Stimulated activated memory B cell treated with anti-CD40 and anti-IgM and Interleukin-4, amounts not matched to agents 10 μg/mL and 1 μg/mL and 100 μg/mL, for 72 hours (primary cell): ENCODE data around the gene CRACDL.
"Not testable (repeated sequence)": the region's sequence is repeated elsewhere in the genome, so short reads cannot be mapped to it uniquely, and the experiment has no call there.

Experiments used
- ATAC-seq: fragments of 150-1000 bp; cut with Tn5 transposase; 2 replicates; pipeline ENCODE4 v1.10.0; 2021
- H3K27ac Mint-ChIP-seq: one replicate; pipeline ENCODE4 v1.8.0; 2022; ENCODE audit warnings: mild to moderate bottlenecking, mixed read lengths
- H3K27me3 Mint-ChIP-seq: one replicate; pipeline ENCODE4 v1.8.0; 2022; ENCODE audit warnings: mixed read lengths
- H3K36me3 Mint-ChIP-seq: one replicate; pipeline ENCODE4 v1.8.0; 2022; ENCODE audit warnings: mixed read lengths
- H3K4me1 Mint-ChIP-seq: one replicate; pipeline ENCODE4 v1.8.0; 2022; ENCODE audit warnings: mixed read lengths
- H3K4me3 Mint-ChIP-seq: one replicate; pipeline ENCODE4 v1.8.0; 2022; ENCODE audit warnings: mild to moderate bottlenecking, moderate library complexity, mixed read lengths
- H3K9me3 Mint-ChIP-seq: one replicate; pipeline ENCODE4 v1.8.0; 2022; ENCODE audit warnings: mixed read lengths

The CRACDL gene

DNA sequence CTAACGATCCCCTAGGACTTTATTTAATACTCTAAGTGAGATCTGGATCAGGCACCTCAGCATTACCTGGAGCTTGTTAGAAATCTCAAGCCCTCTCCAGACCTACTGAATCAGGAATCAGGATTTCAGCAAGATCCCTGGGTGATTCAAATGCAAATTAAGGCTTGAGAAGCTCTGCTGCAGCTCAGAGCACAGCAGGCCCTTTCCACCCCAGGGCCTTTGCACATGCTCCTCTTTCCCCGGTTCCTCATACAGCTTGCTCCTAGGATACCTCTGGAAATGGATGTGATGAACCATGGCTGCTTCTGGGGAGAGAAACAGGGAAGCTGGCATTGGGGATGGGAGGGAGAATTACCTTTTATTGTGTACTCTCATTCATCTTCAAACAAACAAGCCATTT, 164.8 kb downstream of the CRACDL start:
- H3K27ac Mint-ChIP-seq = peak overlapping the region; percentile 86
- no peak for ATAC-seq
- H3K36me3 Mint-ChIP-seq = no peaks in the 10 kb centered on the region
- H3K4me1 Mint-ChIP-seq = peaks cover 38% of the 10 kb centered on the region
- H3K27me3 Mint-ChIP-seq = no peaks in the 10 kb centered on the region
- no peak overlapping the region for H3K4me3 Mint-ChIP-seq
- no peaks in the 10 kb centered on the region for H3K9me3 Mint-ChIP-seq

DNA sequence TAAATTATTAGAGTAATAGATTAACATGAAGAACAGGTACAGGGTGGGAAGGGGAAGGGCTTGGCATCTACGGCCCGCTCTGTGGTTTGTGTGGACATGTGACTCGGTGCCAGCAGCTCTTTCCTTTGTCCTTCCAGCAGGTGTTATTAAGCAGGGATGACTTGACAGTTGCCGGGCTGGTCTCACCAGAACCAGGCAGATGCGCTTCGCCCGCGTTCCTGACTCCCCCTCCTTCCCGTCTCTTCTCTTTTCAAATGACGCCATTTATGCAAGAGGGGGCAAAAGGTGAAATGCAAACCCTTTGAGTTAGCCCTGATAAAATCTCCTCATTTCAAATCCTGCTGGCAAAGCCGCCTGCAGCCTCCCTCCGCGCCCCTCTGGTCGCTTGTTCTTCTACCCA, 166.2 kb downstream of the CRACDL start:
- Mint-ChIP-seq H3K27ac (no peak overlapping the region), H3K27me3 (no peaks in the 10 kb centered on the region), H3K4me1 (peaks cover 46% of the 10 kb centered on the region), H3K36me3 (no peaks in the 10 kb centered on the region), H3K9me3 (no peaks in the 10 kb centered on the region), H3K4me3 (no peak overlapping the region)
- no peak for ATAC-seq

DNA sequence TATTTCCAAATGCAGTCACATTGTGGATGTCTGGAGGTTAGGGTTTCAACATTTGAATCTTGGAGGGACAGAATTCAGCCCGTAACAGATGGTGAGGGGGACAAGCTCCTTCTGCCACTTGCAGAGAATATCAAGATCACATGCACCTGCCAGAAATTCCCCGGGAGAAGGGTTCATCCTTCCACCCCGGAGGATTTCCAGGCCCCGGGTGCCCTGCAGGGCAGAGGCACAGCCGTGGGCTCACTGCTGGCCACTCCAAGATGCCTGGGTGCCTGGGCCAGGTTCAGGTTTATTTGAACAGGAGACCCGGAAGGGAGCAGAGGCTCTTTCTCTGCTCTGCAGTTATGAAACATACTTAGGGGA, 166.9 kb downstream of the CRACDL start:
- no peaks in the 10 kb centered on the region for H3K27me3 Mint-ChIP-seq
- H3K4me1 Mint-ChIP-seq = peaks cover 53% of the 10 kb centered on the region
- no peak overlapping the region for H3K27ac Mint-ChIP-seq
- no peaks in the 10 kb centered on the region for H3K9me3 Mint-ChIP-seq
- no peak for ATAC-seq
- no peak overlapping the region for H3K4me3 Mint-ChIP-seq
- no peaks in the 10 kb centered on the region for H3K36me3 Mint-ChIP-seq

DNA sequence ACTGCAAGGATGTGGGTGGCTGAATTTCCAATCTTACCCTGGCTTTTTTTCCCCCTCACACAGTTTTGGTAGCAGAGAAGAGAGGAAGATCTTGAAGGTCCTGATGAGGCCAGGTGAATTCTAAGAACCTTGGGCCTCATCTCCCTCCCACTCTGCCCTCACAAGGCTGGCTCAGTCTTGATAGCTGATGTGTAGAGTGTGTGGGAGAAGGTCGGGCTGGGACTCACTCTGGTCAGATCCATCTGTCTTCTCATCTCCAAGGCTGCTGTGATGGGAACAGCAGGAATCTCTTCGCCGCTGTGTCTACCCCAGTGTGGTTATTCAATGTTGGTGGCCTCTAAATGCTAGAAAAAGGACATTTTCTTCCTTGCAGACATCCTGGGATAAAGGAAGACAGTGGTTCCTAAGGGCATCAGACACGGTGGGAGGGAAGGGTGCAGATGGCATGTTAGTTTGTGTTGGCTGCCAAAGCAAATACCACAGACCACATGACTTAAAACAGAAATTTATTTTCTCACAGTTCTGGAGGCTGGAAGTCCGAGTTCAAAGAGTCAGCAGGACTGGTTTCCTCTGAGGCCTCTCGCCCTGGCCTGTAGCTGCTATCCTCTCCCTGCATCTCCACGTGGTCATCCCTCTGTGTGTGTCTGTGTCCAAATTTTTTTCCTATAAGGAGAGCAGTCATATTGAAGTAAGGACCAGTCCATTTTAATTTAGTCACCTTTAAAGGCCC, 167.5 kb downstream of the CRACDL start:
- ATAC-seq = no peak
- H3K4me3 Mint-ChIP-seq = no peak overlapping the region
- no peaks in the 10 kb centered on the region for H3K36me3 Mint-ChIP-seq
- H3K27me3 Mint-ChIP-seq = no peaks in the 10 kb centered on the region
- no peak overlapping the region for H3K27ac Mint-ChIP-seq
- no peaks in the 10 kb centered on the region for H3K9me3 Mint-ChIP-seq
- peaks cover 59% of the 10 kb centered on the region for H3K4me1 Mint-ChIP-seq

DNA sequence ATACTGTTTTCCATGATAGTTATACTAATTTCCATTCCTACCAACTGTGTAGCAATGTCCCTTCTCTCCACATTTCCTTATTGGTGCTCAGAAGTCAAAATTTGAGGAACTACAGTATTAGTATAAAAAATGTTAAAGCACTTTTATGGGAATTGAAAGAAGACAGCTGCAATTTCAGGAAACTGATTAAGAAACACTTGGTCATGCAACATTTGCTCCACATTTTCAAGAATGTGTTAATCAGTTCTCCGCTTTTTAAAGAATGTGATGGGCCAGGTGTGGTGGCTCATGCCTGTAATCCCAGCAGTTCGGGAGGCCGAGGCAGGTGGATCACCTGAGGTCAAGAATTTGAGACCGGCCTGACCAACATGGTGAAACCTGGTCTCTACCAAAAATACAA, 171.5 kb downstream of the CRACDL start:
- no peak overlapping the region for H3K27ac Mint-ChIP-seq
- no peak for ATAC-seq
- H3K4me3 Mint-ChIP-seq = no peak overlapping the region
- no peaks in the 10 kb centered on the region for H3K27me3 Mint-ChIP-seq
- H3K4me1 Mint-ChIP-seq = peaks cover 62% of the 10 kb centered on the region
- H3K36me3 Mint-ChIP-seq = no peaks in the 10 kb centered on the region
- H3K9me3 Mint-ChIP-seq = no peaks in the 10 kb centered on the region

DNA sequence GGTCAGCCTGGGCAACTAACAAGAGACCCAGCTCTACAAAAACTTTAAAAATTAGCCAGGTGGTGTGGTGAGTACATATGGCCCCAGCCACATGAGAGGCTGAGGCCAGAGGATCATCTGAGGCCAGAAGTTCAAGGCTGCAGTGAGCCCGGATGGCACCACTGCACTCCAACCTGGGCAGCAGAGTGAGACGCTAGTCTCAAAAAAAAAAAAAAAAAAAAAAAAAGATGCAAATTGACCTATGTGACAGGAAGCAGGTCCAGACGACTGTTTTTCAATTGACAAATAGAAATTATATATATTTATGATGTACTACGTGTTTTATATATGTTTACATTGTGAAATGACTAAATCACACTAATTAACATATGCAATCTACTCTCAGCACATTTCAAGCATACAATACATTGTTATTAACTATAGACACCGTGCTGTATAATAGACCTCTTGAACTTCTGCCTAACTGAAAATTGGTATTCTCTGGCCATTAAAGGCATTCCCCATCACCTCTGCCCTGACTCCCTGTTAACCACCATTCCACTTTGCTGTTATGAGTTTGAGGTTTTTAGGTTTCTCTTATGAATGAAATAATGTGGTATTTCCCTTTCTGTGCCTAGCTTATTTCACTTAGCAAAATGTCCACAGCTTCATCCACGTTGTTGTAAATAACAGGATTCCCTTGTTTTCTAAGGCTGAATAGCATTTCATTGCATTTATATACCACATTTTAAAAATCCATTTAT, 172.6 kb downstream of the CRACDL start:
- no peak overlapping the region for H3K27ac Mint-ChIP-seq
- no peaks in the 10 kb centered on the region for H3K36me3 Mint-ChIP-seq
- no peak overlapping the region for H3K4me3 Mint-ChIP-seq
- no peaks in the 10 kb centered on the region for H3K27me3 Mint-ChIP-seq
- no peaks in the 10 kb centered on the region for H3K9me3 Mint-ChIP-seq
- no peak for ATAC-seq
- H3K4me1 Mint-ChIP-seq = peaks cover 72% of the 10 kb centered on the region

DNA sequence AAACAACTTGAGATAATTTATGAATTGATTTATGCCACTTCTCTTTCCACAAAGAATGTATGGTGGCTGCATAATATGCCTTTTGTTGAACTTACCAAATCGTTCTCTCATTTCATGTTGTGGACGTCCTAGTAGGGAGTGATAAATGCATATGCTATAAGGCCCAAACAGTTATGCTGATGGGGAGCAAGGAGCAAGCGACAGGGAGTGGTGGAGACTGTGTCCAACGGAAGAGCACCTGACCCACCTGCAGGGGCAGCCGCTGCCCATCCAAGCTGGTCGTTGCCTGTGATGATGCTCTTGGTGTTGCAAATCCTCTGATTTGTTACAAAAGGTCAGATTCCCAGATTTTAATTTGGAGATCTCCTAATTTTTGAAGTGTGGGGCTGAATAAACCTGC, 174.1 kb downstream of the CRACDL start:
- ATAC-seq = no peak
- no peak overlapping the region for H3K27ac Mint-ChIP-seq
- no peaks in the 10 kb centered on the region for H3K9me3 Mint-ChIP-seq
- H3K4me3 Mint-ChIP-seq = no peak overlapping the region
- no peaks in the 10 kb centered on the region for H3K36me3 Mint-ChIP-seq
- H3K27me3 Mint-ChIP-seq = no peaks in the 10 kb centered on the region
- H3K4me1 Mint-ChIP-seq = peaks cover 86% of the 10 kb centered on the region

DNA sequence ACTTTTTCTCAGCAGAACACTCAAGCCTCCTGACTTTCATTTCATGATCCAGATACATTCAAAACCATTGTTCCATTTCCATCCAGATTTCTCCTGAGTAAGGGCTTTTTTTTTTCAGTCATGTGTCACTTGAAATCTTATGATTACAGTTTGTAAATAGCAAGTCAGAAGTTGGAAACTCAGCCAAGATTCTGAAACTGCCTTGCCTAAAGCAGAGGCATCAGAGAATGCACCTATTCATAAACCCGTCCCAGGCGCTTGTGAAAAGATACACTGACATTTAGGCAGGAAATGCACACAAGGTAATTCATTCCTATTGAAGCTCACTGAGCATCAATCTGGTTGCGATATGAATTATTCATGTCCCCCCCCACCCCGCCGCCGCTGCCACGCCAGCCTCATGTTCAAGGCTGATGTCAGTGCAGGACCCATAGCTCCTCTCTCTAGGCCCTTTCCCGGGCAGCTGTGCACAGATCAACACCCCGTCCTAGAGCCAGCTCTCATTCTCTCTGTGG, 174.7 kb downstream of the CRACDL start:
- Mint-ChIP-seq H3K4me1 (peaks cover 83% of the 10 kb centered on the region), H3K27me3 (no peaks in the 10 kb centered on the region), H3K36me3 (no peaks in the 10 kb centered on the region), H3K27ac (no peak overlapping the region), H3K4me3 (no peak overlapping the region), H3K9me3 (no peaks in the 10 kb centered on the region)
- no peak for ATAC-seq

DNA sequence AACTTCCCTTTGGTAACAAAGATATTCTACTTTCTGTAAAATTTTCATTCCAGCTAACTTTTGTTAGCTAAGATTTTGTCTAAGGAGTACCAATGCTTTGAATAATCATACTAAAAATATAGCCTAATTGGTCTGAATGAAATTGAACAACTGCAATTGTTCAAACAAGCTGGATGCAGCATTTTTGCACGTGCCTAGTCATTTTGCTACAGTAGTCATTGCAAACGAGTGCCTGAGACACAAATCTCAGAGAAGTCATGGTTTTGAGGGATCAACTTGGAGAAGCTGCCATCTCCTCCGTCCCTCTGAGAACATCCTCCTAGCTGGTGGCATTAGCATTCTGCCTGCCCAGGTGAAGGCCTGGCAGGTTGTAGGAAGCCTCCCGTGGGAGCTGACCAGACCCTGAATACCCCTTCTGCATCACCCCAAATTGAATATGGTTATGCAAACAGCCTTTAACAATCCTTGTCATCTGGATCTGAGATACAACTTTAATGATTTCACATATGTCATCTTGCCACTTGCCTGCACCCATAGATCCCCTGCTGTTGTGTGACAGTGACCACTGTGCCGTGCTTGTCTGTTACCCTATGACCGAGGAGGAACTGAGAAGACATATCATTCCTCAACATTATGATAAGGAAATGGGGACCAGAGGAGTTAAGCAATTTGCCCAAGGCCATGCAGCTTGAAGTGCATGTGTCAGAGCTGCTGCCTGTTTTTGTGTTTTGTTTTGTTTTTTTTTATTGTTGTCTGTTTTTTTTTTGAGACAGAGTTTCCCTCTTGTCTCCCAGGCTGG, 176.0 kb downstream of the CRACDL start:
- ATAC-seq = peak; percentile 64
- Mint-ChIP-seq H3K4me1 (peaks cover 76% of the 10 kb centered on the region), H3K27me3 (no peaks in the 10 kb centered on the region), H3K27ac (peak overlapping the region; percentile 32), H3K9me3 (no peaks in the 10 kb centered on the region), H3K36me3 (no peaks in the 10 kb centered on the region), H3K4me3 (no peak overlapping the region)

DNA sequence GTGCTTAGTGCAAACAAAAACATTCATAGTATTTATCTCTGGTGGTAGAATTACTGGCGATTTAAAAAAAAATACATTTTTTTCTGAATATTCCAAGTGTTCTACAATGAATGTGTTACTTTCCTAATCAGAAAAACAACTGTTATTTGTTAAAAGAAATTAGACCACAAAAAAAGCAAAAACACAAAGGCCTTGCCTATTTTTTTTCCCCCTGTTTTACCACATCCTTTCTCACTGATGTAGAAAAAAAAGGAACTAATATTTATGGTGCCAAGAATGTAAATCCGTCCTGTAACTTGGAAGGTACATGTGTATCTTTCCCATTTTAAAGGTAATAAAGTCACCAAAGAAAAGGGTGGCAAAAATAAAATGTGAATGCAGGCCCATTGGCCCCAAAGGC, 176.7 kb downstream of the CRACDL start:
- H3K27me3 Mint-ChIP-seq = no peaks in the 10 kb centered on the region
- ATAC-seq = peak; percentile 42
- H3K4me1 Mint-ChIP-seq = peaks cover 70% of the 10 kb centered on the region
- no peak overlapping the region for H3K4me3 Mint-ChIP-seq
- H3K9me3 Mint-ChIP-seq = no peaks in the 10 kb centered on the region
- peak overlapping the region; percentile 32 for H3K27ac Mint-ChIP-seq
- no peaks in the 10 kb centered on the region for H3K36me3 Mint-ChIP-seq

DNA sequence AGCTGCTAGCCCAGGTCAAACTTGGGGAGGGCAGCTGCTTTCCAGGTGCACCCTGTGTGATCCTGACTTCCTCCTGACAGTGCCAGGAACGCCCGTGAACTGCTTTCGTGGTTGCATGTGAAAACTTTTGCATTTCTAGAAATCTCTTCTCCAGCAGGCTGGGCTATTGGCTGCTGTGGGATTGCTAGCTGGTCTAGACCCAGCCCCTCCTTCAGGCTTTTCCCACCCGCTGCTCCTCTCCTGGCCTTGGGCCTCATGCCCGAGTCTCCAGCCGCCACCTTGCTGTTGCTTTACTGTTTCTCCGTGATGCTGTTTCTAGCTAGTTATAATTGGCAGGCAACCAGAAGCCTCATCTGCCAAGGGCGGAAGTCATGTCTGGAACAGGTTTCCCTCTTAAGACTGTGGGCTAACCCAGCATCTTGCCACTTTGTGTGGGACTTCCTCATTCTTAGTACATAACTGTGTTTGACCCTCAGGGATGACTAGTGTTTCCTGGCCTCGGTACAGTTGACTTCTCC, 178.1 kb downstream of the CRACDL start:
- no peaks in the 10 kb centered on the region for H3K36me3 Mint-ChIP-seq
- peak overlapping the region; percentile 80 for H3K27ac Mint-ChIP-seq
- no peaks in the 10 kb centered on the region for H3K27me3 Mint-ChIP-seq
- H3K9me3 Mint-ChIP-seq = no peaks in the 10 kb centered on the region
- H3K4me3 Mint-ChIP-seq = peak overlapping the region; percentile 70
- peaks cover 56% of the 10 kb centered on the region for H3K4me1 Mint-ChIP-seq
- ATAC-seq = peak; percentile 95

DNA sequence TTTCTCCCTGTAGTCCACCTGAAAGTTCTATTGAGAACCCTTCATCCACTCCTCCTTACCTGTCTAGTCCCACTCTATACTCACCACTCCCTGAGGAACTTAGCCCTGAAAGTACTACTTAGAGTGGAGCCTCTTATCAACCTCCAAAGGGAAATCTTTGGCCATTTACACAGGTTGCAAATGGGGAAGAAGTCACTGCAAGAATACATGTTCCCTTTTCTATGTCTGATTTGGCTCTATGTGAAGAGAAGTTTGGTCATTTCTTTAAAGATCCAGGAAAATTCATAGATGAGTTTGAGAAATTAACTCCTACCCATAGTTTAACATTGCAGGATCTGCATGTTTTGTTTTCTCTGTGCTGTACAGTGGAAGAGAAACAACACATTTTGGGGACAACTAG, 182.2 kb downstream of the CRACDL start:
- no peak overlapping the region for H3K27ac Mint-ChIP-seq
- no peaks in the 10 kb centered on the region for H3K27me3 Mint-ChIP-seq
- no peak for ATAC-seq
- H3K4me3 Mint-ChIP-seq = no peak overlapping the region
- H3K9me3 Mint-ChIP-seq = no peaks in the 10 kb centered on the region
- H3K4me1 Mint-ChIP-seq = peaks cover 24% of the 10 kb centered on the region
- no peaks in the 10 kb centered on the region for H3K36me3 Mint-ChIP-seq

DNA sequence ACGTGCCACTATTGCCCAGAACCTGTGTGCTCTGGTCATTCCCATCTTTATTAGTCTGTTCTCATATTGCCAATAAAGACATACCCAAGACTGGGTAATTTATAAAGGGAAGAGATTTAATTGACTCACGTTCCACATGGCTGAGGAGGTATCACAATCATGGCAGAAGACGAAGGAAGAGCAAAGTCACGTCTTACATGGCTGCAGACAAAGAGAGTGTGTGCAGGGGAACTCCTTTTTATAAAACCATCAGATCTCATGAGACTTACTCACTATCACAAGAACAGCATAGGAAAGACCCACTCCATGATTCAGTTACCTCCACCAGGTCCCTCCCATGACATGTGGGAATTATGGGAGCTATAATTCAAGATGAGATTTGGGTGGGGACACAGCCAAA, 183.3 kb downstream of the CRACDL start:
- not testable (repeated sequence) for H3K27ac Mint-ChIP-seq
- H3K4me1 Mint-ChIP-seq = peaks cover 26% of the 10 kb centered on the region

DNA sequence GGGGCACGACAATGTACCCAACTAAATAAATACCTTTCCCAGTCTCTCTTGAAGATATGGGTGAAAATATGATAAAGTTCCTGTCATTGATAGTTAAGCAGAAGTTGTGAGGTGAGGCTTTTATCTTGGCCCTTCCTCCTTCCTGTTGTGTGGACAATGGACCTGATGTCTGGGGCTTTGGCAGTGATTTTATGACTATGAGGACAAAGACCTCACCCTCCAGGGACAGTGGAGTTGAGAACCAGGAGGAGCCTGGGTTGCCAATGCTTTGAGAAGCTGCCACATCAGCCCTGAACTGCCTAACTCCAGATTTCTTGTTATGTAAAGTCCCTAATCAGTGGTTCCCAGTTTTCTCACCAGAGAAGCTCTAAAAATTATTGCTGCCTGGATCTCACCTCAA, 184.3 kb downstream of the CRACDL start:
- no peaks in the 10 kb centered on the region for H3K36me3 Mint-ChIP-seq
- H3K27me3 Mint-ChIP-seq = no peaks in the 10 kb centered on the region
- H3K27ac Mint-ChIP-seq = no peak overlapping the region
- ATAC-seq = no peak
- peaks cover 18% of the 10 kb centered on the region for H3K4me1 Mint-ChIP-seq
- no peaks in the 10 kb centered on the region for H3K9me3 Mint-ChIP-seq
- no peak overlapping the region for H3K4me3 Mint-ChIP-seq

More for the DNA sequence above, 183.3 kb downstream of the CRACDL start:
- H3K36me3 Mint-ChIP-seq, H3K4me3 Mint-ChIP-seq, H3K27me3 Mint-ChIP-seq, ATAC-seq, H3K9me3 Mint-ChIP-seq: not testable (repeated sequence)

DNA sequence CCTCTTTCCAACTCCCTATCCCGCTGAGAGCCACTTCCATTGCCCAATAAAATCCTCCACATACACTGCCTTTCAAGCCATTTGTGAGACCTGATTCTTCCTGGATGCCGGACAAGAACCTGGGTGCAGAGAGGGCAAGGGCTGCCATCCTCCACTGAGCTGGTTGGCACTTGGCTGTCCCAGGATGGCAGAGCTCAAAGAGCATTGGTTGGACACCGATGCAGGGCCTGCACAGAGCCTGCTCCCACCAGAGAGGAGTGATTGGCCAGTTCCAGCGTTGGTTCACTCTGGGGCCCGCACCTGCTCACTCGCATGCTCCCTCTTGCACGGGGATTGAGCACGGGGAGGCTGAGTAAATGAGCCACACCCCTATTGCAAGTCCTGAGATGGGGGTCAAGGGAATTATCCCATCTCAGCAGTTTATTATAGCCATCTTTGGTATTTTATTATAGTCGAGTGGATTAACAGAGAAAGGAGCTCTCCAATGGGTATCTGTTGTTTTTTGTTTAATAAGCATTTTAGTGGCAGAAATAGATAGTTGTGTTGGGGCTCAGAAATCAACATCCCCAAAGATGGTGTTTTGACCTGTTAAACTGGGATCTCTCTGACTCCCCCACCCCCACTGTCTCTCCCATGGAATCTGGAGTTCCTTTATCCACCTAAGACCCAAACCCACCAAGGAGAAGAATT, 185.3 kb downstream of the CRACDL start:
- Mint-ChIP-seq H3K9me3 (no peaks in the 10 kb centered on the region), H3K36me3 (no peaks in the 10 kb centered on the region), H3K4me1 (peaks cover 18% of the 10 kb centered on the region)

More for the DNA sequence above, 185.3 kb downstream of the CRACDL start:
- Mint-ChIP-seq H3K4me3 (no peak overlapping the region), H3K27ac (no peak overlapping the region), H3K27me3 (no peaks in the 10 kb centered on the region)
- ATAC-seq = no peak
